ENCODE data around the gene APOBEC3H. TPM values are rescaled to one million over a fixed set of nuclear protein-coding genes. Genes with fewer than 3 reads are reported as not detected.
A peak's percentile ranks its signal among the peaks of the same experiment; 100 is the strongest.

The APOBEC3H gene
- total RNA-seq, 1 experiment from 2014 or later: 0.87 TPM

- peak overlapping the region; percentile 63; the same call in 1 of the 2 replicates for H3K4me3 ChIP-seq (ENCODE audit: low read length)
- H3K36me3 ChIP-seq (ENCODE audit: low read depth, low read length): no peaks in the 10 kb centered on the region
- no peaks in the 10 kb centered on the region for H3K9me3 ChIP-seq (ENCODE audit: low read length)
- no peaks in the 10 kb centered on the region for H3K9me2 ChIP-seq (replicated peaks; ENCODE audit: low read length)
- H3F3A ChIP-seq (ENCODE audit: low read length, unreplicated experiment): no peaks in the 10 kb centered on the region
- H3K4me2 ChIP-seq (ENCODE audit: low read length): peak overlapping the region; percentile 80; the same call in 1 of the 2 replicates
- TF ChIP-seq EZH2 (IDR thresholded peaks at IDR 0.05; ENCODE audit: low read length, unreplicated experiment) (no peak), EZH2phosphoT487 (IDR thresholded peaks at IDR 0.05; ENCODE audit: borderline replicate concordance, low read length) (no peak)
- intact Hi-C loops (cut with micrococcal nuclease): loop anchor here (5.0 kb wide), 1 partner anchor 166 kb away; the partner anchor contains the start of gene RPL3
- ChIA-PET CTCF (no interaction called here), POLR2A (ENCODE audit: unreplicated experiment) (no interaction called here)
- no peaks in the 10 kb centered on the region for H3K79me2 ChIP-seq (ENCODE audit: low read length)
- ATAC-seq (no peak), DNase-seq (no peak)
- H2AFZ ChIP-seq (ENCODE audit: low read length): 0 out of 2 replicates have a peak overlapping the region, but pooled peaks have one; percentile 50
- no peaks in the 10 kb centered on the region for H3K27me3 ChIP-seq (ENCODE audit: low read length)
- no peaks in the 10 kb centered on the region for H4K20me1 ChIP-seq (ENCODE audit: low read length)
- BruUV-seq (replicated peaks): TSS peak; percentile 22
- H3K9ac ChIP-seq (ENCODE audit: low read length): no peak overlapping the region
- H3K4me1 ChIP-seq (ENCODE audit: insufficient read depth, low read length): peaks cover 5% of the 10 kb centered on the region; the same call in 1 of the 2 replicates
- no peak overlapping the region for H3K27ac ChIP-seq (ENCODE audit: low read length)
These were observed 54.4 kb downstream of the APOBEC3H start for GRCh38 chr22:39151329-39151975.

- ChIA-PET CTCF (no interaction called here), POLR2A (ENCODE audit: unreplicated experiment) (no interaction called here)
- Histone ChIP-seq H3K9me2 (replicated peaks; ENCODE audit: low read length) (no peaks in the 10 kb centered on the region), H3K4me2 (ENCODE audit: low read length) (peak overlapping the region; percentile 80), H4K20me1 (ENCODE audit: low read length) (no peaks in the 10 kb centered on the region), H3F3A (ENCODE audit: low read length, unreplicated experiment) (no peaks in the 10 kb centered on the region), H3K36me3 (ENCODE audit: low read depth, low read length) (no peaks in the 10 kb centered on the region), H2AFZ (ENCODE audit: low read length) (peak overlapping the region; percentile 50; the same call in 1 of the 2 replicates), H3K4me3 (ENCODE audit: low read length) (peak overlapping the region; percentile 63), H3K4me1 (ENCODE audit: insufficient read depth, low read length) (peaks cover 5% of the 10 kb centered on the region; the same call in 1 of the 2 replicates), H3K27me3 (ENCODE audit: low read length) (no peaks in the 10 kb centered on the region), H3K79me2 (ENCODE audit: low read length) (no peaks in the 10 kb centered on the region), H3K9ac (ENCODE audit: low read length) (peak overlapping the region; percentile 27; the same call in 1 of the 2 replicates), H3K9me3 (ENCODE audit: low read length) (no peaks in the 10 kb centered on the region), H3K27ac (ENCODE audit: low read length) (no peak overlapping the region)
- DNase-seq (no peak), ATAC-seq (no peak)
- intact Hi-C loops (cut with micrococcal nuclease): loop anchor here (5.0 kb wide), 1 partner anchor 165 kb away; the partner anchor contains the start of gene RPL3
- TF ChIP-seq EZH2 (IDR thresholded peaks at IDR 0.05; ENCODE audit: low read length, unreplicated experiment): no peak
- TF ChIP-seq CTCF (conservative IDR thresholded peaks at IDR 0.05; ENCODE audit: low read depth, low read length): no peak
- no peak for TF ChIP-seq EZH2phosphoT487 (IDR thresholded peaks at IDR 0.05; ENCODE audit: borderline replicate concordance, low read length)
- BruUV-seq (replicated peaks): no TSS peak
These were observed 55.0 kb downstream of the APOBEC3H start for GRCh38 chr22:39152024-39152510.

GRCh38 chr22:39152511-39153219, 55.6 kb downstream of the APOBEC3H start, which contains the start of gene CBX7:
Gene CBX7, minus strand, starts transcription at chr22:39152680. Its CDS starts 236 bp downstream, at chr22:39152444.
- no peak within 1 kb of the TSS for H3K27ac ChIP-seq (ENCODE audit: low read length)
- H3K4me3 ChIP-seq (ENCODE audit: low read length): peak within 1 kb of the TSS; percentile 71
- H3K4me2 ChIP-seq (ENCODE audit: low read length): peak within 1 kb of the TSS; percentile 94
- no peaks in the 10 kb centered on the region for H3K9me3 ChIP-seq (ENCODE audit: low read length)
- H3K9ac ChIP-seq (ENCODE audit: low read length): peak within 1 kb of the TSS; percentile 37; the same call in 1 of the 2 replicates
- H4K20me1 ChIP-seq (ENCODE audit: low read length): no peaks in the 10 kb centered on the region
- ChIA-PET POLR2A (ENCODE audit: unreplicated experiment) (no interaction called here), CTCF (no interaction called here)
- H3K9me2 ChIP-seq (replicated peaks; ENCODE audit: low read length): no peaks in the 10 kb centered on the region
- peaks cover 5% of the 10 kb centered on the region; the same call in 1 of the 2 replicates for H3K4me1 ChIP-seq (ENCODE audit: insufficient read depth, low read length)
- TF ChIP-seq EZH2 (IDR thresholded peaks at IDR 0.05; ENCODE audit: low read length, unreplicated experiment) (no peak), EZH2phosphoT487 (IDR thresholded peaks at IDR 0.05; ENCODE audit: borderline replicate concordance, low read length) (no peak), CTCF (conservative IDR thresholded peaks at IDR 0.05; ENCODE audit: low read depth, low read length) (no peak)
- peak; percentile 84 for DNase-seq
- no peaks in the 10 kb centered on the region for H3K79me2 ChIP-seq (ENCODE audit: low read length)
- H3K36me3 ChIP-seq (ENCODE audit: low read depth, low read length): no peaks in the 10 kb centered on the region
- TSS peak; percentile 63 for BruUV-seq (replicated peaks)
- ATAC-seq: peak; percentile 91
- intact Hi-C loops (cut with micrococcal nuclease): loop anchor here (5.0 kb wide), 1 partner anchor 165 kb away; the partner anchor contains the start of gene RPL3
- H2AFZ ChIP-seq (ENCODE audit: low read length): peak within 1 kb of the TSS; percentile 95
- H3K27me3 ChIP-seq (ENCODE audit: low read length): no peaks in the 10 kb centered on the region
- no peaks in the 10 kb centered on the region for H3F3A ChIP-seq (ENCODE audit: low read length, unreplicated experiment)

All from PC-3 (cell line).